ENCODE measurements around the gene CHST8. TPM values are rescaled to one million over a fixed set of nuclear protein-coding genes. Genes with fewer than 3 reads are reported as not detected.

CHST8 gene
- total and polyA plus RNA-seq, 2 experiments from 2014 or later, result 9.3 to 38.2 TPM

DNA sequence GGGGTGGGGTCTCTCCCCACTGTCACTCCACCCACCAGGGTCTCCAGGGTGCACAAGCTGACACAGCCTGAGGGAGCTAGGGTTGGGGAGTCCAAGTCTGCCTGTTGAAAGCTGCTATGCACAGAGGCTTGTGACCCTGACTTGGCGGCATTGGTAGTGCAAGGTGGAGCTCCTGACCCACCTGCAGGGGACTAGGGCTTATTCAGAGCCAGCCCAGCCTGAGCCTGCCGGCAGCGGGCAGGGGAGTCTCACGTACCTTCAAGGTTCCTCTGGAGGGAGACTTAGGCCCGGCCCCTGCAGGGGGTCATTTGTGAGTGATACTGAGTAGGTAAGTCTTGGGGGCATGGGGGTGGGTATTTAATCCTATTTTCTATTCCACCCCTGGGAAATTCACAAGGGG lies 179.7 kb downstream of the CHST8 start:
- H4K20me1 ChIP-seq (replicated peaks; ENCODE audit: insufficient read depth), result peaks cover 10% of the 10 kb centered on the region; the same call in 1 of the 2 replicates
- peaks cover 14% of the 10 kb centered on the region for H3K4me1 ChIP-seq (ENCODE audit: insufficient read depth)
- no peak overlapping the region for H2AFZ ChIP-seq
- H3K4me3 ChIP-seq, result no peak overlapping the region
- no peak overlapping the region for H3K27ac Mint-ChIP-seq
- H3K27me3 ChIP-seq (ENCODE audit: insufficient read depth), result no peaks in the 10 kb centered on the region
- H3K36me3 ChIP-seq (ENCODE audit: insufficient read depth), result no peaks in the 10 kb centered on the region; the same call in 1 of the 2 replicates
- H3K27ac ChIP-seq (ENCODE audit: low read depth), result no peak overlapping the region
- H3F3A ChIP-seq (replicated peaks; ENCODE audit: low read depth), result 0 out of 2 replicates have a peak, but pooled peaks cover 5% of the 10 kb centered on the region
- H3K9me2 ChIP-seq (ENCODE audit: insufficient read depth), result no peaks in the 10 kb centered on the region
- peaks cover 18% of the 10 kb centered on the region for H3K4me1 Mint-ChIP-seq
- no peak overlapping the region for H3K4me3 Mint-ChIP-seq
- no peak overlapping the region for H3K4me2 ChIP-seq
- no peaks in the 10 kb centered on the region; the same call in 2 of the 3 replicates for H3K9me3 Mint-ChIP-seq
- ATAC-seq (no peak), DNase-seq (ENCODE audit: low spot score) (no peak)
- no peak for TF ChIP-seq JUNB (IDR thresholded peaks at IDR 0.05; ENCODE audit: unreplicated experiment)
- no peak for TF ChIP-seq ZNF331 (CRISPR knock-in tag; IDR thresholded peaks at IDR 0.05; ENCODE audit: low read depth)
- no peak for TF ChIP-seq EZH2 (IDR thresholded peaks at IDR 0.05; ENCODE audit: low read depth, unreplicated experiment)
- TF ChIP-seq, protein P1, sequence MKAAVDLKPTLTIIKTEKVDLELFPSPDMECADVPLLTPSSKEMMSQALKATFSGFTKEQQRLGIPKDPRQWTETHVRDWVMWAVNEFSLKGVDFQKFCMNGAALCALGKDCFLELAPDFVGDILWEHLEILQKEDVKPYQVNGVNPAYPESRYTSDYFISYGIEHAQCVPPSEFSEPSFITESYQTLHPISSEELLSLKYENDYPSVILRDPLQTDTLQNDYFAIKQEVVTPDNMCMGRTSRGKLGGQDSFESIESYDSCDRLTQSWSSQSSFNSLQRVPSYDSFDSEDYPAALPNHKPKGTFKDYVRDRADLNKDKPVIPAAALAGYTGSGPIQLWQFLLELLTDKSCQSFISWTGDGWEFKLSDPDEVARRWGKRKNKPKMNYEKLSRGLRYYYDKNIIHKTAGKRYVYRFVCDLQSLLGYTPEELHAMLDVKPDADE (IDR thresholded peaks at IDR 0.05), result no peak
- TF ChIP-seq NANOG (IDR thresholded peaks at IDR 0.05; ENCODE audit: borderline replicate concordance), result no peak
- TF ChIP-seq STAT1 (IDR thresholded peaks at IDR 0.05; ENCODE audit: unreplicated experiment), result no peak
- no peak for TF ChIP-seq ZNF462 (CRISPR knock-in tag; IDR thresholded peaks at IDR 0.05)
- no peak for TF ChIP-seq ZNF114 (CRISPR knock-in tag; IDR thresholded peaks at IDR 0.05)
- TF ChIP-seq CREB1 (CRISPR knock-in tag; IDR thresholded peaks at IDR 0.05; ENCODE audit: low read depth), result no peak
- TF ChIP-seq EZH2phosphoT487 (IDR thresholded peaks at IDR 0.05; ENCODE audit: unreplicated experiment), result no peak
- peaks cover 62% of the 10 kb centered on the region for H3K36me3 Mint-ChIP-seq (ENCODE audit: low read depth)
- H3K27me3 Mint-ChIP-seq (ENCODE audit: insufficient read depth, low read depth, poor library complexity), result peaks cover 24% of the 10 kb centered on the region
- 0 out of 2 replicates have a peak, but pooled peaks cover 11% of the 10 kb centered on the region for H3K79me2 ChIP-seq (replicated peaks; ENCODE audit: insufficient read depth)

All from GM23338 (cell line).